SK-N-MC (cell line): ENCODE results near the gene MACROD2.

Experiments used
- FOXP2 ChIP-seq: optimal IDR thresholded peaks from 2 replicates; pipeline ENCODE3; 2011; ENCODE audit warnings: mild to moderate bottlenecking, moderate library complexity; ENCODE audit not compliant: insufficient read depth; ENCODE audit errors: extremely low read length, control extremely low read depth
- POLR2AphosphoS5 ChIP-seq: IDR thresholded peaks from 2 replicates; pipeline ENCODE4 v1.6.1; 2012; ENCODE audit warnings: mild to moderate bottlenecking, low read depth, low read length, borderline replicate concordance

DNA sequence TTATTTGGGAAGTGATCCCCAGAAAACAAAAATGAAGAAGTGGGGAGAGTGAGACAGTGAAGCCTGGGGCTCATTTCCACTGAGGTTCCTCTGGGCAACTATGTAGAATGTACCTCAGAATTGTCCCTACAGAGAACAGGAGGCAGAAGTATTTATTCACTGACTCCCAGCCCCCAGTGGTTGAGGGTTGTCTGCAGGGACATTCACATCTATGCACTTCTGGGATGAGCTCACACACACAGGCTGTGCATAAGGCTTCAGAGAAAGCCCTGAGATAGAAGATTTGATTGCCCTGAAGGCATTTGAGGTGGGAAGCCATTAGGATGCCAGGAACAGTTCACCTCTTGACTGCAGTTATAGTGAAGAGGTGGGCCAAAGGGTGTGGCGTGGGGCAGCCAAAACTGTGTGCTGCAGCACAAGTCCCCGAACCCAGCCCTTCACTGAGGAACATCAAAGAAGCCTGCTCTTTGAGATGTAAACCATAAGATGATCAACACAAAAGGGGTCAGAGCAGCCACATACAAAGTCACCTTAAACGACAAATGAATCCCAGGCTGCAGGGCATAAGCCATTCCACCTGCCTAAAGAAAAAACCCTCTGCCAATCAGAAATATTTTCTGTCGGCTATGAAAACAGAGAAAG lies 1195.9 kb downstream of the MACROD2 start:
- TF ChIP-seq POLR2AphosphoS5 (no peak), FOXP2 (no peak)
